ENCODE results near the gene IRGC. TPM values are rescaled to one million over a fixed set of nuclear protein-coding genes. Genes with fewer than 3 reads are reported as not detected.
A peak's percentile ranks its signal among the peaks of the same experiment; 100 is the strongest.

The IRGC gene
- not detected for total RNA-seq

GRCh38 chr19:43715776-43716175 is at the start of gene IRGC:
IRGC (plus strand) TSS chr19:43716076; CDS start chr19:43718559, 2,483 bp downstream.
- TF ChIP-seq CTCF (IDR thresholded peaks at IDR 0.05), result no peak
- DNase-seq (ENCODE audit: low spot score) (no peak), ATAC-seq (ENCODE audit: low FRiP score) (no peak)

GRCh38 chr19:43667126-43667875 is 48.6 kb upstream of the IRGC start:
- no peak for ATAC-seq (ENCODE audit: low FRiP score)
- DNase-seq (ENCODE audit: low spot score), result no peak

GRCh38 chr19:43667876-43668405 is 47.9 kb upstream of the IRGC start:
- DNase-seq (ENCODE audit: low spot score) (peak; percentile 96), ATAC-seq (ENCODE audit: low FRiP score) (no peak)
- TF ChIP-seq CTCF (IDR thresholded peaks at IDR 0.05), result no peak

More at GRCh38 chr19:43667126-43667875, 48.6 kb upstream of the IRGC start:
- TF ChIP-seq CTCF (IDR thresholded peaks at IDR 0.05), result no peak

- no peak for TF ChIP-seq CTCF (IDR thresholded peaks at IDR 0.05)
- peak; percentile 89 for ATAC-seq (ENCODE audit: low FRiP score)
- DNase-seq (ENCODE audit: low spot score), result peak; percentile 98
Measured at GRCh38 chr19:43668406-43669109, 47.3 kb upstream of the IRGC start.

- no peak for TF ChIP-seq CTCF (IDR thresholded peaks at IDR 0.05)
- DNase-seq (ENCODE audit: low spot score) (no peak), ATAC-seq (ENCODE audit: low FRiP score) (no peak)
Measured at GRCh38 chr19:43672061-43672679, 43.7 kb upstream of the IRGC start.

- DNase-seq (ENCODE audit: low spot score) (no peak), ATAC-seq (ENCODE audit: low FRiP score) (no peak)
- no peak for TF ChIP-seq CTCF (IDR thresholded peaks at IDR 0.05)
Measured at GRCh38 chr19:43673637-43674036, 42.2 kb upstream of the IRGC start.

All from omental fat pad (tissue), 4 donors.